Lower leg skin (tissue), 4 donors: ENCODE data around the gene DOK1. TPM values are rescaled to one million over a fixed set of nuclear protein-coding genes. Genes with fewer than 3 reads are reported as not detected.
A peak's percentile ranks its signal among the peaks of the same experiment; 100 is the strongest.

ENCODE experiments used
- DNase-seq, 2 donors: peaks; one replicate each; pipeline ENCODE4 v3.0.0-alpha.2; 2019; ENCODE audit warnings: low spot score in 2 of 2
- H3K4me3 ChIP-seq: fragments of 200-600 bp; sonication (generic); 2 replicates; pipeline ENCODE4 v1.5.1; 2017; ENCODE audit warnings: mild to moderate bottlenecking, low read depth; ENCODE audit not compliant: poor library complexity, severe bottlenecking
- POLR2A ChIP-seq, 2 donors: fragments of 450-650 bp; IDR thresholded peaks; one replicate each; pipeline ENCODE4 v1.6.1; 2016 to 2017; ENCODE audit warnings: antibody characterized with exemption in 2 of 2, mild to moderate bottlenecking in 1 of 2, moderate library complexity in 1 of 2
- WGBS, 2 donors: methylation state at CpG; one replicate each; pipeline ENCODE4 v1.1.5; 2018; 5-methylcytosine and 5-hydroxymethylcytosine counted together
- intact Hi-C: fragments of 100-400 bp; cut with DNase I; formaldehyde crosslinking; loops from one replicate; pipeline ENCODE4 v1.15.0; 2023; ENCODE audit warnings: low total_unique reads
- total RNA-seq, 4 donors: library from RNA; depleted of rRNA; stranded (reverse); fragments of >200 nt; gene quantifications; one replicate each; pipeline ENCODE4 v1.1.0, GENCODE V29; 2016
- TF ChIP-seq, protein P1 (sequence below), 3 donors: fragments of 450-650 bp; IDR thresholded peaks; one replicate each; pipeline ENCODE4 v1.5.1; 2016; ENCODE audit warnings: antibody characterized with exemption in 3 of 3, mild to moderate bottlenecking in 3 of 3, moderate library complexity in 2 of 3

The DOK1 gene
- total RNA-seq, 4 donors from 2014 or later = 3.8 to 7.2 (median 4.7) TPM

DNA sequence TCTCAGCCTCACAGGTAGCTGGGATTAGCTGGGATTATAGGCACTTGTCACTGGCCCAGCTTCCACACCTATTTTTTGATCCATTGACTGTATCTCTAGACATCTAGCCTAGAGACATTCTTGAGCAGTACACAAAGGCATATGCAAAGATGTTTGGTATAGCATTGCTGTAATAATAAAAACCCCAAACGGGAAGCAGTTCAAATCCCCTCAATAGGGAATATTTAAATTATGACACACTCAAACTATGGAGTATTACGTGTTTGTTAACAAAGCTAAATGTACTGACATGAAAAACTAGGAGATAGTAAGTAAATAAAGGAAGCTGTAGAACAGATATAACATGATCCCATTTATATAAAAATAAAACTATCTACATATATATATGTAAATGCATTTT is 27.7 kb downstream of the DOK1 start:
- DNase-seq = no peak
- WGBS, 2 donors = 72 to 76% methylated on average over 2 of the region's 2 CpGs
- no peak overlapping the region for H3K4me3 ChIP-seq
- no peak for TF ChIP-seq POLR2A (IDR thresholded peaks at IDR 0.05)
- TF ChIP-seq, protein P1, sequence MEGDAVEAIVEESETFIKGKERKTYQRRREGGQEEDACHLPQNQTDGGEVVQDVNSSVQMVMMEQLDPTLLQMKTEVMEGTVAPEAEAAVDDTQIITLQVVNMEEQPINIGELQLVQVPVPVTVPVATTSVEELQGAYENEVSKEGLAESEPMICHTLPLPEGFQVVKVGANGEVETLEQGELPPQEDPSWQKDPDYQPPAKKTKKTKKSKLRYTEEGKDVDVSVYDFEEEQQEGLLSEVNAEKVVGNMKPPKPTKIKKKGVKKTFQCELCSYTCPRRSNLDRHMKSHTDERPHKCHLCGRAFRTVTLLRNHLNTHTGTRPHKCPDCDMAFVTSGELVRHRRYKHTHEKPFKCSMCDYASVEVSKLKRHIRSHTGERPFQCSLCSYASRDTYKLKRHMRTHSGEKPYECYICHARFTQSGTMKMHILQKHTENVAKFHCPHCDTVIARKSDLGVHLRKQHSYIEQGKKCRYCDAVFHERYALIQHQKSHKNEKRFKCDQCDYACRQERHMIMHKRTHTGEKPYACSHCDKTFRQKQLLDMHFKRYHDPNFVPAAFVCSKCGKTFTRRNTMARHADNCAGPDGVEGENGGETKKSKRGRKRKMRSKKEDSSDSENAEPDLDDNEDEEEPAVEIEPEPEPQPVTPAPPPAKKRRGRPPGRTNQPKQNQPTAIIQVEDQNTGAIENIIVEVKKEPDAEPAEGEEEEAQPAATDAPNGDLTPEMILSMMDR (IDR thresholded peaks at IDR 0.05) = no peak
- intact Hi-C loops = no loop called here

DNA sequence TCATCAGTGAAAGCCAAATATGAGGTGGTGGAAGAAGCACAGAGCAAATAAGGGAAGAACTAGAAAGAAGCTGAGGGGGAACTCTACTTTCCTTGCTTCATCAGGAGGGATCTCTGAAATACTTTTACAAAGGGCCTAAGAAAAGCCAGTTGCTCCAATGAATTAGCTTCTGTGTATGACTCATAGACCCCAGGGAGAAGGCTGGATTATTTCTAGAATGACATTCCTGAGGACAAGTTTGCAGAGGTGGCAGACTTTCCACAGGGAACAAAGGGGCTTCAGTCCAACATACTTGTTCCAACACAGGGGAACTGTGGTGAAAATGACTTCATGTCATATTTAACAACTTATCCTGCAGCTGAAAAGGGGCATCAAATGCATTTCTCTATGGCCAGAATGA is 29.0 kb downstream of the DOK1 start:
- no peak for DNase-seq
- TF ChIP-seq POLR2A (IDR thresholded peaks at IDR 0.05) = no peak
- TF ChIP-seq, protein P1 (IDR thresholded peaks at IDR 0.05) = no peak
- intact Hi-C loops = no loop called here

DNA sequence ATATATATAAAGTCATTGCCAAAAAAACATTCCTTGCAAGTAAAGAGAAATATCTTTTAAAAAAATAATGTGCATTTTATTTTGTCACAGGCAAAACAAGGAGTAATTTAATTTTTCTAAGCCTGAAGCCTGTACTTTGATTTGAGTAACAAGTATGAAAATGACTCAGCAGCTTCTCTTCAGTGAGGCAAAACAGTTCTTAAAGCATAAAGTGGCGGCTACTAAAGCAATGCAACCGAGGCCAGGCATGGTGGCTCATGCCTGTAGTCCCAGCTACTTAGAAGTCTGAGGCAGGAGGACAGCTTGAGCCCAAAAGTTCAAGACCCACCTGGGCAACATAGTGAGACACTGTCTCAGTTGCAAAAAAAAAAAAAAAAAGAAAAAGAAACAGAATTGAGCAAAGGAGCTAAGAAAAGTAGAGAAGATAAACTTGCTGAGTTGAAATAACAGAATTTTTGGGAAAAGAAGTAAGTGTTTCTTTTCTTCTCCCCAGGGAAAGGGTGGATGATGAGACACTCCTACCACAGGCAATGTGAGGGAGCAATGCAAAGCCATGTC is 29.6 kb downstream of the DOK1 start:
- TF ChIP-seq, protein P1 (IDR thresholded peaks at IDR 0.05) = no peak
- TF ChIP-seq POLR2A (IDR thresholded peaks at IDR 0.05) = no peak
- WGBS, 2 donors = 61 to 63% methylated on average over 2 of the region's 2 CpGs
- no peak overlapping the region for H3K4me3 ChIP-seq
- DNase-seq = no peak
- intact Hi-C loops = no loop called here

More for the DNA sequence above, 29.0 kb downstream of the DOK1 start:
- H3K4me3 ChIP-seq = no peak overlapping the region

DNA sequence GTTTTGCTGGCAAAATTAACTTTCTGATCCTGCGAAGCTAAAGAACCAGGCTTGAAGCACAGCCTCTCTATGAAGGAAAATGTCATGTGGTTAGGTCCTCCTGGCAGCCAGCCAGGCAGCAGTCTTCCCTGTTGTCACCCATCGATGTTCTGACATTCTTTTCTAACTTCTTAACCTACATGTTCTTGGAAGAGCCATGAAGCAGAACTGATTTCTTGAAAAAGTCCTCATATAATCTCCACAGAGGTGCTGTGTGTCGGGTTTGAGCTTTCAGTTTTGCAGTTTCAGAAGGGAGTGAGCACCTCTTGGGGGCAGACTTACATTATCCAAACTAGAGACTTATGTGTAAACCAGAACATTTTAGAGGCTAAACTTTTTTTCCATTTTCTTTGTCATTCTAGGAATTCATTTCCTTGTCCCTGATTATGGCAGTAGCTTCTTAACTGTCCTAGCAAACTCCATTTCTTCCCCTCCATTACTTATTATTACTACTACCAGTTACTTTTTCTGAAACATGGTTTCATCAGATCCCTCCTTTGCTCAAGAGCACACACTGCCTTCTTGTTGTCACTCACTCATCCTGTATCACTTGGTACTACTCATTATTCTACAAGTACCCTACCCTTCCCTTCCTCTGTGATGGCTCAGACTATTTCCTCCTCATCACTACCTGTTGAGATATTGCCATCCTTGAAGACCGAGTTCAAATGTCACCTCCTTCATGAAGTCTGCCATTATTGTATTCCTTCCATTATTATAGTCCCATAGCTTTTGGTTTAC is 31.1 kb downstream of the DOK1 start:
- TF ChIP-seq POLR2A (IDR thresholded peaks at IDR 0.05) = no peak
- TF ChIP-seq, protein P1 (IDR thresholded peaks at IDR 0.05) = no peak
- 38 to 53% methylated on average over 4 of the region's 4 CpGs for WGBS, 2 donors
- intact Hi-C loops = loop anchor here (5.0 kb wide), 1 partner anchor 103 kb away; the partner anchor contains the start of genes CCDC142 and TTC31
- H3K4me3 ChIP-seq = no peak overlapping the region
- DNase-seq = peak in 1 of 2 donors; percentile 25

DNA sequence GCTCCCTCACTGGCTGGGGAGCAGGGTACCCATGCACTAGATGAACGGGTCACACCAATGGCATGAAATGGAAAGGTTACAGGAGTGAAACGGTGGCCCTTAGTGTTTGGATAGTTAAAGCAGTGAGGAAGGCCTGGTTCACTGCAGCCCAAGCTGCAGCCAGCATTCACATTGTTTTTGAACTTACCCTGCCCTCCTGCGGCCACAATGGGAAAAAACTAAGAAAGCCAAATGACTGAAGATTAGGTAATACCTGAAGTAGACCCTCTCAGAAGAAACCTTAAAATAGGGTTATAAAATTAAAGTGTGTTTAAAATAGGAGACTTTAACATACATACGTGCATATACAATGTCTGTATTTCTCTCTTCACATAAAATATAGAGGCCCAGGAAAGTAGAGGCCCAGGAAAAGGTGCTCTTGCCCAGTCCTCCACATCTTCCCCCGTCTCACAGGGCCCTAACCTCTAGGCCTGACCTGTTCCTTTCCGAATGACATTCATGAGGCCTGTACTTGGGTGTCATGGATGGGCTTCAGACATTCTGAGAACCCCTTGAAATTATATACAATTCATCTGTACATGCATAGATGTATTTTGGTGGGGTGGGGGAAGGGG is 33.3 kb downstream of the DOK1 start:
- no peak overlapping the region for H3K4me3 ChIP-seq
- intact Hi-C loops = loop anchor here (5.0 kb wide), 1 partner anchor 105 kb away; the partner anchor contains the start of genes CCDC142 and TTC31
- peak; percentile 60 to 90 for DNase-seq
- TF ChIP-seq POLR2A (IDR thresholded peaks at IDR 0.05) = no peak
- TF ChIP-seq, protein P1 (IDR thresholded peaks at IDR 0.05) = no peak
- WGBS, 2 donors = 26% methylated on average over 6 of the region's 6 CpGs
